Activated T-helper 2 cell treated with anti-CD3 and anti-CD28 coated beads, Interferon-gamma antibody, Interleukin-2, Interleukin-4, amounts not matched to agents 10 μg/mL and 5 μg/mL and 100 μg/mL, durations not matched to agents 14 hours and 24 hours and 36 hours (primary cell): Measurements from ENCODE around the gene ANKRD2. TPM values are rescaled to one million over a fixed set of nuclear protein-coding genes. Genes with fewer than 3 reads are reported as not detected.
"Not testable (repeated sequence)": the region's sequence is repeated elsewhere in the genome, so short reads cannot be mapped to it uniquely, and the experiment has no call there.

Experiments
- DNase-seq: peaks from one replicate; pipeline ENCODE4 v3.0.0; 2021; ENCODE audit warnings: low spot score
- H3K27ac Mint-ChIP-seq: one replicate; pipeline ENCODE4 v1.8.0; 2021; ENCODE audit warnings: mixed read lengths
- H3K27me3 Mint-ChIP-seq: one replicate; pipeline ENCODE4 v1.8.0; 2021; ENCODE audit warnings: low read depth, mixed read lengths
- H3K36me3 Mint-ChIP-seq: one replicate; pipeline ENCODE4 v1.8.0; 2021; ENCODE audit warnings: low read depth, mixed read lengths
- H3K4me1 Mint-ChIP-seq: one replicate; pipeline ENCODE4 v1.8.0; 2021; ENCODE audit warnings: low read depth, mixed read lengths
- H3K4me3 Mint-ChIP-seq: one replicate; pipeline ENCODE4 v1.8.0; 2021; ENCODE audit warnings: low read depth, mild to moderate bottlenecking, moderate library complexity, mixed read lengths
- H3K9me3 Mint-ChIP-seq: one replicate; pipeline ENCODE4 v1.8.0; 2021; ENCODE audit warnings: mixed read lengths
- intact Hi-C: fragments of 100-400 bp; cut with micrococcal nuclease; formaldehyde crosslinking; loops from one replicate; pipeline ENCODE4 v1.15.1; 2023
- total RNA-seq: library from RNA; stranded (reverse); gene quantifications from 2 replicates; pipeline ENCODE4 v1.2.3, GENCODE V29; 2022

Gene ANKRD2
- total RNA-seq, 1 donor from 2014 or later: 0.57 TPM

DNA sequence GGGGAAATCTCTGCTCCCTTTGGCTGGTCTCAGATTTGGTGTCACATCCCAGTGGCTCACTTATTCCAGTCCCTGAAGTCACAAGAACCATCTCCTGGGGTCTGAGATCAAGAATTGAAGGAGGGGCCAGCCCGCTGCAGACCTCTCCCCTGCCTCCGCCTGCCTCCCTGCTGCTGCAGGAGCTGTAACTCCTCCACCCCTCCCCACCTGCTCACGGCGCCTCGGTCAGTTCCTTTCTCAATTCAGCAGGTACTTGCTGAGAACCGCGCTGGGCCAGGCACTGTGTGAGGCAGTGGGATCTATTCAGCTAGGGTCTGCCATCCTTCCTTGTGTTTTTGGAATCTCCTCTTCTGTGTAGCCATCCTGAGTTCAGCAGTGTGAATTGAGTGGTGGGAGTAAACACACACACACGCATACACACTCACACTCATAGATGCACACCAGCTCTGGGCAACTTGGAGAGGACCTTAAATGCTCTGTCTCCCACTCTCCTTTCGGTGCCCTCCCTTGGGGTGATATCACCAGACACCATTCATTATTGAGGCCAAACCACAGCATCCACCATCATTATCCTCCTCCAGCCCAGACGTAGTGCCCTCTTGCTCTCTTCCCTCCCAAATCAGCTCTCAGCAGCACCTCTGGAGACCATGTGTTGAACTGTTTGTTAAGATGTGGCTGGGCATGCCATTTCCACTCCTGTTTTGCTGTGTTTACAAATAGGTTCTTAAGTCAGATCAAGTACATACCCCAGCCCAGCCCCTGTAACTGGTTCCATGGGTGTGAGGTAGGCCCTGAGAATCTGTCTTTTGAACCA, 22.0 kb upstream of the ANKRD2 start:
- no peak overlapping the region for H3K27ac Mint-ChIP-seq

DNA sequence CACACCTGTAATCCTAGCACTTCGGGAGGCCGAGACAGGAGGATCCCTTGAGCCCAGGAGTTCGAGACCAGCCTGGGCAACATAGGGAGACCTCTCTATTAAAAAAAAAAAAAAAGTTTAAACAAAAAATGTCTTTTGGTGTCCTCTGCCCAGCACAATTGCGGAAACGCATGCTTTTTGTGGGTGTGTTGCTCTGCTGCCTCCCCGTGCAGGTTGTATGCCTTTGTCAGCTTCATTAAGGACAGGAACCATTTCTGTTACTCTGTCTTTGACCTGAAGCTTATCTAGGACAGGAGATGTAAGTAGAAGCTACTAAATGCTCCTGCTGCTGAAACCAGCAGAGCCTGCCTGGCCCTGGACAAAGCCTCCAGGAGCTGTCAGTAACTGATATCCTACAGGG, 21.3 kb upstream of the ANKRD2 start:
- intact Hi-C loops: no loop called here
- Mint-ChIP-seq H3K27me3 (no peaks in the 10 kb centered on the region), H3K27ac (no peak overlapping the region), H3K9me3 (peaks cover 3% of the 10 kb centered on the region), H3K36me3 (no peaks in the 10 kb centered on the region), H3K4me1 (peaks cover 2% of the 10 kb centered on the region), H3K4me3 (no peak overlapping the region)
- DNase-seq: no peak

More for the DNA sequence above, 22.0 kb upstream of the ANKRD2 start:
- intact Hi-C loops: no loop called here
- H3K27me3 Mint-ChIP-seq: no peaks in the 10 kb centered on the region
- H3K4me3 Mint-ChIP-seq: no peak overlapping the region
- H3K4me1 Mint-ChIP-seq: peaks cover 2% of the 10 kb centered on the region
- H3K9me3 Mint-ChIP-seq: no peaks in the 10 kb centered on the region
- no peaks in the 10 kb centered on the region for H3K36me3 Mint-ChIP-seq
- no peak for DNase-seq

DNA sequence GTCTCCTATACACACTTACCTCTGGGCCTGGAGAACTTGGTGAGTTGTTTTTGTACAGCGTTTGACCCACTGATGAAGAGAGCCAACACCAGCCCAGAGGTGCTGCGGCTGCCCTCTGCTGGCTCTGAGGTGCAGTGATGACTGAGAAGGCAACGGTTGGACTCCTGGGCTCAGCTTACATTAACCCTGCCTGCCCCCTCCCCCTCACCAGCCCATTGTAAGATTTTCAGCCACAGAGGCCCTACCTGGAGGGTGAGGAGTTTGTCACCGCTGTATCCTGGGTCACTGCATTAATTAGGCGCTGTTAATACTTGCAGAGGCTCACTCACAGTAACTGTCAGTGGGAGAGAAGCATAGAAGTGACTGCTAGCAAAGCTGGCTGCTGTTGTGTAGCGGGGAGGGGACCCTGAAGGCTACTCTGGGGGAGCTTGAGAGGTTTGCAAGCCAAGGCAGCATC, 19.0 kb upstream of the ANKRD2 start:
- Mint-ChIP-seq H3K36me3 (no peaks in the 10 kb centered on the region), H3K9me3 (peaks cover 3% of the 10 kb centered on the region), H3K27ac (no peak overlapping the region), H3K27me3 (no peaks in the 10 kb centered on the region), H3K4me3 (no peak overlapping the region), H3K4me1 (peaks cover 2% of the 10 kb centered on the region)
- intact Hi-C loops: loop anchor here (1.0 kb wide), 3 partner anchors 18 to 146 kb away; no protein-coding TSS in a partner anchor
- DNase-seq: peak; percentile 45

DNA sequence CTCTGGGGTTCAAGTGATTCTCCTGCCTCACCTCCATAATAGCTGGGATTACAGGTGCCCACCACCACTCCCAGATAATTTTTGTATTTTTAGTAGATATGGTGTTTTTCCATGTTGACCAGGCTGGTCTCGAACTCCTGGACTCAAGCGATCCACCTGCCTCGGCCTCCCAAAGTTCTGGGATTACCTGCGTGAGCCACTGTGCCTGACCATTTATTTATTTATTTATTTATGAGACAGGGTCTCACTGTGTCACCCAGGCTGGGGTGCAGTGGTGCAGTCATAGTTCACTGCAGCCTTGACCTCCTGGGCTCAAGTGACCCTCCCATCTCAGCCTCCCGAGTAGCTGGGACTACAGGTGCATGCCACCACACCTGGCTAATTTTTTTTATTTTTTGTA, 18.2 kb upstream of the ANKRD2 start:
- H3K4me3 Mint-ChIP-seq, H3K27me3 Mint-ChIP-seq, H3K4me1 Mint-ChIP-seq, H3K27ac Mint-ChIP-seq, H3K9me3 Mint-ChIP-seq, H3K36me3 Mint-ChIP-seq, DNase-seq, intact Hi-C loops: not testable (repeated sequence)

DNA sequence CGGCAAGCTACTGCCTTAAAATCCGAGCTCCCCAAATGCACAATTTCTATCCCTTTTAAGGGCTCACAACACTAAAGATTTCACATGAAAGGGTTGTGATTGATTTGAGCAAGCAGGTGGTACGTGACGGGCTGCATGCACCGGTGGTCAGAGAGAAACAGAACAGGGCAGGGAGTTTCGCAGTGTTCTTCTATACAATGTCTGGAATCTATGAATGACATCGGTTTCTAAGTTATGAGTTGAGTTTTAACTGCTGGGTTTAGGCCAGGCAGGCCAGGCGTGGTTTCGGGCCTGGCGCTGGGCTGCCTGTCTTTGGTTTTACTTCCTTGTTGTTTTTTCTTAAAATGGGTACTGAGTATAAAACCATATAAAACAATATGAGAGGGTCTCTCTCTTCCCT, 17.0 kb upstream of the ANKRD2 start:
- intact Hi-C loops, H3K9me3 Mint-ChIP-seq, H3K27me3 Mint-ChIP-seq, H3K27ac Mint-ChIP-seq, DNase-seq, H3K4me3 Mint-ChIP-seq, H3K4me1 Mint-ChIP-seq, H3K36me3 Mint-ChIP-seq: not testable (repeated sequence)

DNA sequence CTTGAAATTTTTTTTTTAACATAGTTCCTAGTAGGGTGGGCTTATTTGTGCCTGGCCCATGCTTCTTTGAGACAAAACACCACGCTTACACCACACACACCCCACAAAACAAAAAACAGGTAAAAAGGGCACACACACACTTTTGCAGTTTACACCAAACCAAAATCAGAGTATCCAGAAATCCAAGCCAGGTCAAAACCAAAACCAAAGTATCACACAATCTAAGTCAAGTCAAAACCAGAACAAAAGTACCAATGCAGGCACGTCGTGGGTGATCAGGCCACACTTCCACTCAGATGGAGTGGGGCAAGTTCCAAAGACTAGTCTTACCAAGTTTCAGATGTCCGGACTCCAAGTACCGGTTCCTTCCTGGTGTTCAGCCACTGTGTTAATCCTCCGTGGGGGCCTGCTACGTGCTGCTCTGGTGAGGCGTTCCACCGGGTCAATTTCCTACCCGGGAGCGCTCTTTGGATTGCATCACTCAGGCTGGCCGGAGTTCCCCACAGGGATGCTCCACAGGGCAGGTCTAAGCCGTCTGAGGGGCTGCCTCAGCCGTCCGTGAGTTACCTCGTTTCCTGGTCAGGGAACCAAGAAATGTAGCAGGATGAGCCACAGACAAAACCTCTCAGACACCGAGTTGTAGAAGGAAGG, 11.7 kb upstream of the ANKRD2 start:
- H3K4me1 Mint-ChIP-seq, H3K4me3 Mint-ChIP-seq, H3K9me3 Mint-ChIP-seq, DNase-seq, H3K27ac Mint-ChIP-seq, H3K36me3 Mint-ChIP-seq, H3K27me3 Mint-ChIP-seq, intact Hi-C loops: not testable (repeated sequence)

DNA sequence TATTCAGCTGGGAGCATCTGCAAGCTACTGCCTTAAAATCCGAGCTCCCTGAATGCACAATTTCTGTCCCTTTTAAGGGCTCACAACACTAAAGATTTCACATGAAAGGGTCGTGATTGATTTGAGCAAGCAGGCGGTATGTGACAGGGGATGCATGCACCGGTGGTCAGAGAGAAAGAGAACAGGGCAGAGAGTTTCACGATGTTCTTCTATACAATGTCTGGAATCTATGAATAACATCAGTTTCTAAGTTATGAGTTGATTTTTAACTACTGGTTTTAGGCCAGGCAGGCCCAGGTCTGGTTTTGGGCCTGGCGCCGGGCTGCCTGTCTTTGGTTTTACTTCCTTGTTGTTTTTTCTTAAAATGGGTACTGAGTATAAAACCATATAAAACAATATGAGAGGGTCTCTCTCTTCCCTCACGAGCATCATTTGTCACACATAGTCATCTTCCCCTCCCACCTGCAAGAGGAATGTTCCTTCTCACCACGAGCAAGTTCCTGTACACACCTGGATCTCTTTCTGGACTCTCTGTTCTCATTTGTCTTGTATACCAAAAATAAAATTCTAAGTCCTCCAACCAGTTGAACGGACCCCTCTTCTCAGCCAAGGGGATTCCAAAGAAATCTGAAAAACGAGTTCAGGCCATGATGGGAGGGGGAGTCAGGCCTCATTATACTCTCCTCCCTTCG, 11.0 kb upstream of the ANKRD2 start:
- intact Hi-C loops, H3K9me3 Mint-ChIP-seq, H3K4me1 Mint-ChIP-seq, H3K4me3 Mint-ChIP-seq, H3K27ac Mint-ChIP-seq, H3K27me3 Mint-ChIP-seq, DNase-seq, H3K36me3 Mint-ChIP-seq: not testable (repeated sequence)

DNA sequence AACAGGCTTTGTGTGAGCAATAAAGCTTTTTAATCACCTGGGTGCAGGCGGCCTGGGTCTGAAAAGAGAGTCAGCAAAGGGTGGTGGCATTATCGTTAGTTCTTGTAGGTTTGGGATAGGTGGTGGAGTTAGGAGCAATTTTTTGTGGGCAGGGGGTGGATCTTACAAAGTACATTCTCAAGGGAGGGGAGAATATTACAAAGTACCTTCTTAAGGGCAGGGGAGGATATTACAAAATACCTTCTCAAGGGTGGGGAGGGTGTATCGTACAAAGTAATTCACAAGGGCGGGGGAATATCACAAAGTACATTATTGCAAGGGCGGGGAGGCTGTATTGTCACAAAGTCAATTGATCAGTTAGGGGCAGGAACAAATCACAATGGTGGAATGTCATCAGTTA, 10.2 kb upstream of the ANKRD2 start:
- H3K27me3 Mint-ChIP-seq, H3K9me3 Mint-ChIP-seq, H3K36me3 Mint-ChIP-seq, DNase-seq, H3K4me1 Mint-ChIP-seq, H3K4me3 Mint-ChIP-seq, intact Hi-C loops, H3K27ac Mint-ChIP-seq: not testable (repeated sequence)

DNA sequence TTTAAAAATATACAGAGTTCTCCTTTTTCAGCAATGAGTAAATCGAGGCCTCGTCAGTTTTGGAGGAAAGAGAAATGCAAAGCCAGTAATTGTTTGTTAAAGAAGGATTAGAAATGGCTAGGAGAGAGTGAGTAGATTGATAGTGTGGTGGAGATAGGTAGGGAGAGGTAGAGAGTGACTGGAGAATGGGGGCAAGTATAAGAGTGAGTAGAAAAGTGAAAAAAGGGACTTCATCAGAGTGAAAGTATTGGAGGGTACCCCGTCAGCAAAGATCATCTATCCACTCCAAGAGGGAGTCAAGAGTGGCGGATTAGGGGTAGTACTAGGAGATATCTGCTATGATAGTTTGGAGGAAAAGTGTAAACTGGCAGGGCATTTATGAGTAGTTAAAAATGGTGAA, 9.2 kb upstream of the ANKRD2 start:
- no peaks in the 10 kb centered on the region for H3K36me3 Mint-ChIP-seq
- peaks cover 5% of the 10 kb centered on the region for H3K4me1 Mint-ChIP-seq
- H3K4me3 Mint-ChIP-seq: no peak overlapping the region
- no peak overlapping the region for H3K27ac Mint-ChIP-seq
- no peaks in the 10 kb centered on the region for H3K27me3 Mint-ChIP-seq
- DNase-seq: no peak
- no peaks in the 10 kb centered on the region for H3K9me3 Mint-ChIP-seq
- intact Hi-C loops: no loop called here

DNA sequence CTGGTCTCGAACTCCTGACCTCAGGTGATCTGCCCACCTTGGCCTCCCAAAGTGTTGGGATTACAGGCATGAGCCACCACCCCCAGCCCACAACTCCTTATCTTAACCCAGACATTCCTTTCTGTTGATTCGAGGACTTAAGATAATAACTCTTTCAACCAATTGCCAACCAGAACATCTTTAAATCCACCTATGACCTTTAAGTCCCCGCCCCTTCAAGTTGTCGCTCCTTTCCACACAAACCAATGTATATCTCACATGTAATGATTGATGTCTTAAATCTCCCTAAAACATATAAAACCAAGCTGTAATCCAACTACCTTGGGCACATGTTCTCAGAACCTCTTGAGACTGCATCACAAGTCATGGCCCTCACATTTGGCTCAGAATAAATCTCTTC, 7.8 kb upstream of the ANKRD2 start:
- H3K27ac Mint-ChIP-seq: no peak overlapping the region
- H3K9me3 Mint-ChIP-seq: no peaks in the 10 kb centered on the region
- DNase-seq: no peak
- intact Hi-C loops: no loop called here
- no peaks in the 10 kb centered on the region for H3K36me3 Mint-ChIP-seq
- no peaks in the 10 kb centered on the region for H3K27me3 Mint-ChIP-seq
- H3K4me1 Mint-ChIP-seq: peaks cover 5% of the 10 kb centered on the region
- no peak overlapping the region for H3K4me3 Mint-ChIP-seq

DNA sequence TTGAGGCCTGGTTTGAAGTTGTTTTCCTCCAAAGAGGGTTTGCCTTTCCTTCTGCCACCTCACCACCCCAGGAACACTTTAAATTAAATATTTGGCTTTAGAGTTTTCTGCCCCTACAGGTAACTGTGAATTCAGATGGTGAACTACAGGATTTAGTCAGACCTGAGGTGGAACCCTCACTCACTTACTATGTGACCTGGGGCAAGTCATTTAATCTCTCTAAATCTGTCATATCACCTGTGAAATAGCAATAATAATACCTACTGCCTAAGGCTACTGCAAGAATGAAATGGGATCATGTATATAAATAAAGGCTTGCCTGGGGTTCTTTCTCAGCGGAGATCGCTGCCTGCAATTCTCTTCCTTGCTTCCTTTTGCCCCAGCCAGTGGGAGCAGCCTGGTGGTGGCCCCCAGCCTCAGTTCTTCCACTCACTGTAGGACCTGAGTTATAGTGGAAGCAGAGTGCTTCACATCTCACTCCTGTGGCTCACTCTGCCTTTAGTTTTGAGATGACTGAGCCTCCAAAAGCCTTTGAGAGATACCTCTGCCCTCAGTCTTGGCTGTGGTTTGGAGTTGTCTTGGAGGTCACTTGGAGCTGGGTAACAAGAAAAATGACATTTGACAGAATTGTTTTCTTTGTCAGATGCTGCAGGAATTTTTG, 6.1 kb upstream of the ANKRD2 start:
- no peak overlapping the region for H3K27ac Mint-ChIP-seq
- H3K4me3 Mint-ChIP-seq: no peak overlapping the region
- no peaks in the 10 kb centered on the region for H3K27me3 Mint-ChIP-seq
- no peak for DNase-seq
- H3K9me3 Mint-ChIP-seq: no peaks in the 10 kb centered on the region
- no peaks in the 10 kb centered on the region for H3K36me3 Mint-ChIP-seq
- peaks cover 1% of the 10 kb centered on the region for H3K4me1 Mint-ChIP-seq
- intact Hi-C loops: no loop called here

DNA sequence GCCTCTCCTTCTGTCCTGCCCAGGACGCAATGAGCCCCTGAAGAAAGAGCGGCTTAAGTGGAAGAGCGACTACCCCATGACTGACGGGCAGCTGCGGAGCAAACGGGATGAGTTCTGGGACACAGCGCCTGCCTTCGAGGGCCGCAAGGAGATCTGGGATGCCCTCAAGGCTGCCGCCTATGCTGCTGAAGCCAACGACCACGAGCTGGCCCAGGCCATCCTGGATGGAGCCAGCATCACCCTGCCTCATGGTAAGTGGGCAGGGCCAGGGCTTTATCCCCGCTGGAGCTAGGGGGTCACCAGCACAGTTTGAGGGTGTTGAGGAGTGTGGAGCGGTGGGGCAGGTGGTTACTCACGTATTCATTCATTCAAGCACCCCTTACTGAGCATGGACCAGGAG, 4.7 kb upstream of the ANKRD2 start:
- no peaks in the 10 kb centered on the region for H3K36me3 Mint-ChIP-seq
- intact Hi-C loops: no loop called here
- H3K4me3 Mint-ChIP-seq: no peak overlapping the region
- H3K4me1 Mint-ChIP-seq: peaks cover 1% of the 10 kb centered on the region
- no peaks in the 10 kb centered on the region for H3K9me3 Mint-ChIP-seq
- H3K27ac Mint-ChIP-seq: no peak overlapping the region
- H3K27me3 Mint-ChIP-seq: no peaks in the 10 kb centered on the region
- DNase-seq: no peak
